Muscle layer of colon (tissue), 2 donors: Measurements from ENCODE around the gene SIK3.

Source experiments
- H3K27ac ChIP-seq: one replicate; pipeline ENCODE4 v1.7.0; 2013; ENCODE audit warnings: low read depth, mild to moderate bottlenecking, low read length, moderate library complexity
- H3K27me3 ChIP-seq, 2 donors: one replicate each; pipeline ENCODE4 v1.7.0; 2013; ENCODE audit warnings: low read length in 2 of 2, mild to moderate bottlenecking in 2 of 2; ENCODE audit not compliant: insufficient read depth in 2 of 2, control insufficient read depth in 1 of 2
- H3K36me3 ChIP-seq: one replicate; pipeline ENCODE4 v1.7.0; 2013; ENCODE audit warnings: mild to moderate bottlenecking, low read length; ENCODE audit not compliant: insufficient read depth
- H3K4me1 ChIP-seq: one replicate; pipeline ENCODE4 v1.7.0; 2013; ENCODE audit warnings: mild to moderate bottlenecking, low read length; ENCODE audit not compliant: insufficient read depth
- H3K4me3 ChIP-seq, 2 donors: one replicate each; pipeline ENCODE4 v1.7.0; 2013; ENCODE audit warnings: low read length in 2 of 2, low read depth in 1 of 2, mild to moderate bottlenecking in 1 of 2, moderate library complexity in 1 of 2
- H3K9ac ChIP-seq: one replicate; pipeline ENCODE4 v1.7.0; 2013; ENCODE audit warnings: low read length
- H3K9me3 ChIP-seq: one replicate; pipeline ENCODE4 v1.7.0; 2013; ENCODE audit warnings: mild to moderate bottlenecking, low read length
- donor health status: abdominal sarcoma.
- donor health status: Adenocarcinoma of cecum.

The SIK3 gene

DNA sequence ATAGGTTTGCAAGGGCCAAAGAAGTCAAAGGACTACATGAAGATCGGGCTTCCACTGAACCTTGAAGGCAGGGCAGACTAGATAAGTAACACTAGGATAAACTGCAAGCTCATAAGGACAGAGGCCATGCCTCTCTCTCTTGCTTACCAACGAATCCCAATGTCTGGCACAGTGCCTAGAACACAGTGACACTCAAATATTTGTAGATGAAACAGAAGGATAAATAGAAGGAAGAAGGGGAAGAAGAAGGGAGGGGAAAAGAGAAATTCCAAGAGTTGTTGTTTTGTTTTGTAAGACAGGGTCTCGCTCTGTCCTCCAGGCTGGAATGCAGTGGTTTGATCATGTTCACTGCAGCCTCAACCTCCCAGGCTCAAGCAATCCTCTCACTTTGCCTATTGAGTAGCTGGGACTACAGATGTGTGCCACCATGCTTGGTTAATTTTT, 26.9 kb downstream of the SIK3 start:
- H3K27ac ChIP-seq: no peak overlapping the region
- H3K4me3 ChIP-seq: no peak overlapping the region

DNA sequence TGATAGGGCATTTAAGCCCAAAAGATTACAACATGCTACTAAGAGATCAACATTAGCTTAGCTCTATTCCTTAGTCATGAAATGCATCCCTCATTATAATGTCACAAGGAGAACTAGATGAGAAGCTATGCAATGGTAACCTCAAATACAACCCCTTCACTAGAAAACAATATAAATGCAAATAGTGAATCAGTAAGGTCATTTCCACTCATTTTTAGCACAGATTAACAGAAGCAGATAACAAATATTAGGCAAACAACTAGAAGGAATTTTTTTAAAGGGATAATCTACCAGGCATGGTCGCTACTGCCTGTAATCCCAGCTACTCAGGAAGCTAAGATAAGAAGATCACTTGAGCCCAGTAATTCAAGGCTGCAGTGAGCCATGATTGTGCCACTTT, 28.2 kb downstream of the SIK3 start:
- Histone ChIP-seq H3K9me3 (no peaks in the 10 kb centered on the region), H3K4me1 (peaks cover 40% of the 10 kb centered on the region), H3K4me3 (no peak overlapping the region), H3K9ac (no peak overlapping the region), H3K27ac (no peak overlapping the region), H3K36me3 (no peaks in the 10 kb centered on the region), H3K27me3 (no peaks in the 10 kb centered on the region)

More for the DNA sequence above, 26.9 kb downstream of the SIK3 start:
- Histone ChIP-seq H3K36me3 (no peaks in the 10 kb centered on the region), H3K27me3 (no peaks in the 10 kb centered on the region), H3K9ac (no peak overlapping the region), H3K4me1 (peaks cover 44% of the 10 kb centered on the region), H3K9me3 (no peaks in the 10 kb centered on the region)

DNA sequence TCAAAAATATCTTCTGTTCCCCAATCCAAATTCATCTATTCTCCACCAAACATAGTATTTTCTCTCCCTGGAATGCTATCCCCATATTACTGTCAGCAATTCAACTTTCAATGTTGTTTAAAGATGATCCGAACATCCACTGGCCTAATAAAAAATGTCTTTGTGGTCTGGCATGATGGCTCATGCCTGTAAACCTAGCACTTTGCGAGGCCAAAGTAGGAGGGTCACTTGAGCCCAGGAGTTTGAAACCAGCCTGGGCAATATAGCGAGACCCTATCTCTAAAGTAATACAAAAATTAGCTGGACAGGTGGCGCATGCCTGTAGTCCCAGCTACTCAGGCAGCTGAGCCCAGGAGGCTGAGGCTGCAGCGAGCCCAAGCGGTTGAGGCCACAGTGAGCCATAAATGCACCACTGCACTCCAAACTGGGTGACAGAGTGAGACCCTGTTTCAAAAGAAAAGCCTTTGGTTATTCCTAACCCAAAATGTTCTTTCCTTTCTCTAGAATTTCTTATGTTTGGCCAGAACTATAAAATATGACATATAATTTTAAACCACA, 29.8 kb downstream of the SIK3 start:
- no peaks in the 10 kb centered on the region for H3K36me3 ChIP-seq
- H3K27ac ChIP-seq: no peak overlapping the region
- H3K4me1 ChIP-seq: peaks cover 36% of the 10 kb centered on the region
- H3K9me3 ChIP-seq: no peaks in the 10 kb centered on the region
- H3K4me3 ChIP-seq: no peak overlapping the region
- no peaks in the 10 kb centered on the region for H3K27me3 ChIP-seq
- H3K9ac ChIP-seq: no peak overlapping the region

DNA sequence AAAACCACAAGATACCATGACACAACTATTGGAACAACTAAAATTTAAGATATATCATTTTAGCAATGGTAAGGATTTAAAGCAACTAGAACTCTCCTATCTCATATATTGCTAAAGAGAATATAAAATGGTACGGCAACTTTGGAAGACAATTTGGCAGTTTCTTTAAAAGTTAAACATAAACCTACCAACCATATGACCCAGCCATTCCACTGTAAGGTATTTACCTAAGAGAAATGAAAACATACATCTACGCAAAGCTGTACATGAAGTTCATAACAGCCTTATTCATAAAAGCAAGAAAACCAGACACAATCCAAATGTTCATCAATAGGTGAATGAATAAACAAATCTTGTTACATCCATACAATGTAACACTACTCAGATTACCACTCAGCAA, 31.3 kb downstream of the SIK3 start:
- Histone ChIP-seq H3K27me3 (no peaks in the 10 kb centered on the region), H3K9ac (no peak overlapping the region), H3K27ac (no peak overlapping the region), H3K4me1 (peaks cover 24% of the 10 kb centered on the region), H3K36me3 (no peaks in the 10 kb centered on the region), H3K4me3 (no peak overlapping the region), H3K9me3 (no peaks in the 10 kb centered on the region)

DNA sequence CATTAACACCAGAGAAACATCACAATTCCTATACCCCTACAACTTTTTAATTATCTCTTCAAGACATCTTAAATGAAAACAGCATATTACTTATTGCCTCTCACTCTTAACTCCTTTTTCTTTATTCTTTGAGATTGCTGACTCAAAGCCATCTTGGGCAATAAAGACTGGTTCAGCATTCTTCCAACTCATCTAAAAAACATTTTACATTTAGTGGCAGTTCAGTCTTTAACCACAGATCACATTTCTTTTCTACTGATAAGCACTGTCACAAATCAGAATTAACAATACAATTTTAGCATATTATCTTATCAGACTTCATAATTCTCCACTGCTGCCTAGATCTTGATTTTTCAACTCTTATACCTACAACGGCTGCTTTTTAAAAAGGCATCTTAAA, 34.0 kb downstream of the SIK3 start:
- Histone ChIP-seq H3K9me3 (no peaks in the 10 kb centered on the region), H3K27me3 (no peaks in the 10 kb centered on the region), H3K4me3 (no peak overlapping the region), H3K4me1 (peaks cover 10% of the 10 kb centered on the region), H3K9ac (no peak overlapping the region), H3K27ac (no peak overlapping the region), H3K36me3 (no peaks in the 10 kb centered on the region)

DNA sequence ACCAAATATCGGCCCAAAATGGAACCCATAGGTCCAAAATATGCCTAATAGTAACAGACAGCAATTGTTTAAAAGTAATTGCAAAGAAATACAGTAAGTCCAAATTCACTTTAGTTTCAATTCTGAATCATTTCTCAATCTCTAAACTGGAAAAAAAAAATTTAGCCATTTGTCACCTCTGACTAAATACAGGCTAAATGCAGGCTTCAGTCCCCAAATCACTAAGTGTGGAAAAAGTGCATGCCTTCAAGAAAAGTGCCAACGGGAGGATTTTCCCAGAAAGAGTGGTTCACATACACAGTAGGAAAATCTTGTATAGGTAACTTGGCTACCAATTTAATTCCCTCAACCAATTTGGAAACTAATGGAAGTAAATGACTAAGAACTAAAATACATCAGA, 35.7 kb downstream of the SIK3 start:
- Histone ChIP-seq H3K4me3 (no peak overlapping the region), H3K9ac (no peak overlapping the region), H3K36me3 (no peaks in the 10 kb centered on the region), H3K4me1 (peaks cover 11% of the 10 kb centered on the region), H3K27ac (no peak overlapping the region), H3K9me3 (no peaks in the 10 kb centered on the region), H3K27me3 (no peaks in the 10 kb centered on the region)

DNA sequence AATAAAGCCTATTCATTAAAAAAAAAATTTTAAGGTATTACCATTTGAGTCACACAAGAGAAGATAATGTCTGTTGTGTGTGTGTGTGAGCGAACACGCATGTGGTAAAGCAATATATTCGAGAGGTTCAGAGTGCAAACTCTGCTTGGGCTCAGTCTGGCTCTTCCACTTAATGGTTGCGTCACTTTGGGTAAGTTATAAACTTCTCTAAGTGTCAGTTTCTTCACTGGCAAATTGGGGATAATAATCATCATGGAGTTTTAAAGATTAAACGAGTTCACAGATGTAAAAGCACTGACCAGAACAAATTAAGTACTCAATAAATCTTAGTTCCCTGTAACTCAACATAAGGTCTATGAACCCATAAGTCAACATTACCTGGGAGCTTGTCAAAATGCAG, 37.0 kb downstream of the SIK3 start:
- peaks cover 13% of the 10 kb centered on the region for H3K4me1 ChIP-seq
- no peak overlapping the region for H3K4me3 ChIP-seq
- H3K27me3 ChIP-seq: no peaks in the 10 kb centered on the region
- no peaks in the 10 kb centered on the region for H3K36me3 ChIP-seq
- H3K9me3 ChIP-seq: no peaks in the 10 kb centered on the region
- H3K9ac ChIP-seq: no peak overlapping the region
- no peak overlapping the region for H3K27ac ChIP-seq

DNA sequence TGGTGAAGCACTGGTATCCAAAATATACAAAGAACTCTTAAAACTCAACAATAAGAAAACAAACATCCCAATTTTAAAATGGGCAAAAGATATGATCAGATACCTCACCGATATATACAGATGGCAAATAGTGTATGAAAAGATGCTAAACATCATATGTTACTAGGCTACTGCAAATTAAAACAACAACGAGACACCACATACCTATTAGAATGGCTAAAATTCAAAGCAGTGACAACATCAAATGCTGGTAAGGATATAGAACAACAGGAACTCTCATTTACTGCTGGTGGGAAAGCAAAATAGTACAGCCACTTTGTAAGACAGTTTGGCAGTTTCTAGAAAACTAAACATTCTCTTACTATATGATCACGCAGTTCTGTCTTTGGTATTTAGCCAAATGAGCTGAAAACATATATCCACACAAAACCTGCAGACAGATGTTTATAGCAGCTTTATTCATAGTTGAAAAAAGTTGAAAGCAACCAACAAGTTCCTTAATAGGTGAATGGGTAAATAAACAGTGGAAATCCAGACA, 38.5 kb downstream of the SIK3 start:
- no peaks in the 10 kb centered on the region for H3K36me3 ChIP-seq
- no peaks in the 10 kb centered on the region for H3K9me3 ChIP-seq
- no peak overlapping the region for H3K27ac ChIP-seq
- H3K4me3 ChIP-seq: no peak overlapping the region
- H3K4me1 ChIP-seq: peaks cover 20% of the 10 kb centered on the region
- H3K27me3 ChIP-seq: no peaks in the 10 kb centered on the region
- no peak overlapping the region for H3K9ac ChIP-seq

DNA sequence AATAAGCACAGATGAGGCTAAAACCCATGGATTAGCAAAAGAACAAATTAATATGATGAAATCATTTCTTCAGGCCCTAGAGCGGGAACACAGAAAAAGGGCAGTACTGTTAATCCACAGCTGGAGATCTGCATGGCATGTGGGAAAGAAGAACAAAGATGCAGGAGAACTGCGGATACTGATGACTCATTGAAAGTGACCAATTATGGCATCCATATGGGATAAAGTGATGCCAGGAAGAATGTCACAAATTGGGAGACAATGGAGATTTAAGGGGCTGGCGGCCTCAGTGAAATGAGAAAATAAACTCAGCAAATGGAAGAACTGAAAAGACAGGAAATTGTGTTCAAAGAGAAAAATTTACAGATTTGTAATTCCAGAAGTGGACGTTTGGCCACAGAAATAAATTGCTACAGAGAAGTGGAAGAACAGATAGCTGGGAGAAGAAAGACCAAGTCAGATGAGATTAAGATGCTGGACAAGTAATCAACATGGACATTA, 39.4 kb downstream of the SIK3 start:
- Histone ChIP-seq H3K4me1 (peaks cover 13% of the 10 kb centered on the region), H3K4me3 (no peak overlapping the region), H3K9me3 (no peaks in the 10 kb centered on the region), H3K27me3 (no peaks in the 10 kb centered on the region), H3K36me3 (no peaks in the 10 kb centered on the region), H3K9ac (no peak overlapping the region), H3K27ac (no peak overlapping the region)

DNA sequence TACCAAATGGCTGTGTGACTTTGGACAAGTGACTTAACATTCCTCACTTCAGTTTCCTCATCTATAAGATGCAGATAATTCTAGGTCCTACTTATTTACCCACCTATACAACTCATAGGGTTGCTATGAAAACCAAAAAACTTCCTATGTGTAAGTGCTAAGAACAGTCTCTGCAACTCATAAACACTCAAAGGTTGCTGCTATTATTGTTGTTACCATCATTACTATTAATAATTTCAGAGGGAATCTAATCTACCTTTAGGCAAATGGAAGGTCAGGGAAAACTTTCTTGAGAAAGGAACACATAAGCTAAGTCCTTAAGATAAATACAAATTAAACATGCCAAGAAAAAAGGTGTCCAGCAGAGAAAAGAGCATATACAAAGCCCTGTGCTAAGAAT, 40.5 kb downstream of the SIK3 start:
- Histone ChIP-seq H3K27ac (no peak overlapping the region), H3K4me1 (peaks cover 16% of the 10 kb centered on the region), H3K4me3 (no peak overlapping the region), H3K9ac (no peak overlapping the region), H3K36me3 (no peaks in the 10 kb centered on the region), H3K27me3 (no peaks in the 10 kb centered on the region), H3K9me3 (no peaks in the 10 kb centered on the region)

DNA sequence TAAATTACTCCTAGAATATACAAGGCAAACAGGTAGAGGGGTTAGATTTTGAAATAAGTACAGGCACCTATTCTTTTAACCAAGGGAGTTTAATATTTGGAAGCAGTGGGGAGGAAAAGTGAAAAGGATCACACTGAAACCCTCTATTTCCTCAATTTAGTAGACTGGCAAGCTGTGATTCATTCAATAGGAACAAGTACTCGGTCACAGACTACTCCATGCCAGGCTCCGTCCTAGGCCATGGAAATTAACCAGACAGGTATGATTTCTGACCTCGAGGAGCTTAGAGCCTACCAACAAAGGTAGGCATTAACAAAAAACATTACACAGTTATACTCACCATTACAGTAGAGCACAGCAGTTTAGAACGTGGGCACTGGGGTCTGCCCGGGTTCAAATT, 40.9 kb downstream of the SIK3 start:
- H3K9ac ChIP-seq: no peak overlapping the region
- H3K36me3 ChIP-seq: no peaks in the 10 kb centered on the region
- H3K27me3 ChIP-seq: no peaks in the 10 kb centered on the region
- H3K27ac ChIP-seq: no peak overlapping the region
- peaks cover 20% of the 10 kb centered on the region for H3K4me1 ChIP-seq
- no peak overlapping the region for H3K4me3 ChIP-seq
- no peaks in the 10 kb centered on the region for H3K9me3 ChIP-seq

DNA sequence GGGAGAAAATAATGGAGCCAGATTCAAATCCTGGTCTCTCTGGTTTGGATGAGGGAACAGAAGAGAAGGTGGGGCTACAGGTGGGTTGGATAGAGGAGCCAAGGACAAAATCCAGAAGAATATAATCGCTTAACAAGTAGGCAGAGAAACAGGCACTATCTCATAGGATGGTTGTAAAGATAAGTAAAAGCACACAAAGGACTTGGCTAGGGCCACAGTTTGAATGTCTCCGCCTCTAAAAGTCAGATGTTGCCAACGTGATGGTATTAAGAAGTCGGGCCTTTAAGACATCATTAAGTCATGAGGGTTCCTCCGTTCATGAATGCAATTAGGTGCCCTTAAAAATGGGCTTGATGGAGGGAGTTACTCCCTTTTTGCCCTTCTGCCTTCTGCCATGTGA, 42.8 kb downstream of the SIK3 start:
- peaks cover 22% of the 10 kb centered on the region for H3K4me1 ChIP-seq
- H3K36me3 ChIP-seq: no peaks in the 10 kb centered on the region
- H3K9ac ChIP-seq: no peak overlapping the region
- no peak overlapping the region for H3K27ac ChIP-seq
- H3K9me3 ChIP-seq: no peaks in the 10 kb centered on the region
- no peaks in the 10 kb centered on the region for H3K27me3 ChIP-seq
- no peak overlapping the region for H3K4me3 ChIP-seq
